LNCaP clone FGC (cell line): ENCODE measurements around the gene ROR1.

ENCODE experiments used
- DNase-seq: peaks from one replicate; pipeline ENCODE4 v3.0.0-alpha.2; 2011; ENCODE audit warnings: low read depth
- H3K4me3 ChIP-seq: 2 replicates; pipeline ENCODE4 v1.5.1; 2011; ENCODE audit warnings: mild to moderate bottlenecking, low read depth, low read length, control low read depth
- TF ChIP-seq, protein P1 (sequence below): IDR thresholded peaks from 2 replicates; pipeline ENCODE4 v1.5.1; 2012; ENCODE audit warnings: mild to moderate bottlenecking; ENCODE audit not compliant: control insufficient read depth, insufficient read depth; ENCODE audit errors: extremely low read depth

The ROR1 gene

DNA sequence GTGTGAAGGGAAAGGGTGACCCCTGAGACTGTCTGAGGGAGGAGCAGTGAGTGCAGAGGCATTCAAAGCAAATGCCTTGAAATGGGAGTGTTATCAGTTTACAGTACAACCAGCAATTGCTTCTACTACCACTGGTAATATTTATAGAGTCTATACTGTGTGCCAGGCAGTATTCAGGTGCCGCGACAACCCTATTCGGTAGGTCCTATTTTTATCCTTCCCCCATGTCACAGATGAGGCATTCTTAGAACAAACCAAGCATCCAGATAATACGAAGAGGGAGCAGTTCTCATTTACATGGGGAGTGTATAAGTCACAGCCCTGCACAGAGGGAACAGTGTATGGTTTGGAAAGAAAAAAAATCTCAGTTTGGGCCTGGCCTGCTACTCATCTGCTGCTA, 18.3 kb downstream of the ROR1 start:
- no peak overlapping the region for H3K4me3 ChIP-seq
- no peak for DNase-seq
- TF ChIP-seq, protein P1, sequence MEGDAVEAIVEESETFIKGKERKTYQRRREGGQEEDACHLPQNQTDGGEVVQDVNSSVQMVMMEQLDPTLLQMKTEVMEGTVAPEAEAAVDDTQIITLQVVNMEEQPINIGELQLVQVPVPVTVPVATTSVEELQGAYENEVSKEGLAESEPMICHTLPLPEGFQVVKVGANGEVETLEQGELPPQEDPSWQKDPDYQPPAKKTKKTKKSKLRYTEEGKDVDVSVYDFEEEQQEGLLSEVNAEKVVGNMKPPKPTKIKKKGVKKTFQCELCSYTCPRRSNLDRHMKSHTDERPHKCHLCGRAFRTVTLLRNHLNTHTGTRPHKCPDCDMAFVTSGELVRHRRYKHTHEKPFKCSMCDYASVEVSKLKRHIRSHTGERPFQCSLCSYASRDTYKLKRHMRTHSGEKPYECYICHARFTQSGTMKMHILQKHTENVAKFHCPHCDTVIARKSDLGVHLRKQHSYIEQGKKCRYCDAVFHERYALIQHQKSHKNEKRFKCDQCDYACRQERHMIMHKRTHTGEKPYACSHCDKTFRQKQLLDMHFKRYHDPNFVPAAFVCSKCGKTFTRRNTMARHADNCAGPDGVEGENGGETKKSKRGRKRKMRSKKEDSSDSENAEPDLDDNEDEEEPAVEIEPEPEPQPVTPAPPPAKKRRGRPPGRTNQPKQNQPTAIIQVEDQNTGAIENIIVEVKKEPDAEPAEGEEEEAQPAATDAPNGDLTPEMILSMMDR: no peak

DNA sequence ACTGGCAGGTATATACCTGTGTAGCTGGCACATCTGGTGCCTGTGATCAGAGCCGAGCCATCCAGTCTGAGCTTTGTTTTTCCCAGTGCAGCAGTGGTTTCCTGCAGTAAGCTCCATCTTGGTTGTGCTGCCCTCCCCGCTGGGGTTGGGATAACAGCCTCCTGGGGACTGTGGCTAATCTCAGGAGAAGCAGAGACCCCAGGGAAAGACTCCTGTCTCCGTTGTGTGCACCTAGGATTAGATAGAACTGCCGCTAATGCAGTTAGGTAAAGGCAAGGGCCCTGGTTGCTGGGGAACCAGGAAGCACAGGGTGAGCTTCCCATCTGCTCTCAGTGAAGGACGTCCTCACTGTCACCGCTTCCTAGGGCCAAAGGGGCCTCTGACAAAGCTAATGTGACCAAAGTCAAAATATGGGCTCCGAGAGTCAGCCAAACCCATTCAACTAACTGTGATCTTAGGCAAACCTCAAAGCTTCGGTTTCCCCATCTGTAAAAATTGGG, 20.0 kb downstream of the ROR1 start:
- no peak for DNase-seq
- TF ChIP-seq, protein P1: no peak
- H3K4me3 ChIP-seq: no peak overlapping the region

GRCh38 chr1:63794354-63794753, 20.5 kb downstream of the ROR1 start:
- TF ChIP-seq, protein P1: no peak
- DNase-seq: no peak
- no peak overlapping the region for H3K4me3 ChIP-seq

DNA sequence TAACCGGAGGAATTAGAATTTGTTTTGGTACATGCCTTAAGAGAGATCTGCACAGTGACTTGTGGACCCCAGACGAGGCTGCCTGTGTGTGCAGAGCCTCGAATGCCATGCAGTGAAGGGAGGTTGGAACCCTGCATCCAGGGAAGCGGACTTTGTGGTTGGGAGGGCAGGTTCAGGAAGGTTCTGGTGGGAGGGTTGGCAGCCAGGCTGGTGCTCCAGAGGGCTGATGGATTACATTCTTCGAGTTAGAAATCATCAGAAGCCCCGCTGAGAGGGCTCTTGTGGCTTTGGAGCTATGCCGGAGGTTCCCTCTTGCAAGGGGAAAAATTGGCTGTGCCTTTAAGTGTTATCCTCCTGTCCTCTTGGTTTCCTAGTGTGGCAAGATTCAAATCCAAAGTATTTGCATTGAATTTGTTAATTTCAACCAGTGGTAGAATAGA, 21.1 kb downstream of the ROR1 start:
- DNase-seq: no peak
- TF ChIP-seq, protein P1: no peak
- H3K4me3 ChIP-seq: no peak overlapping the region

- DNase-seq: no peak
- no peak overlapping the region for H3K4me3 ChIP-seq
- TF ChIP-seq, protein P1: no peak
Observed at GRCh38 chr1:63795455-63795854, 21.6 kb downstream of the ROR1 start.

- no peak for DNase-seq
- TF ChIP-seq, protein P1: no peak
Observed at GRCh38 chr1:63797056-63797726, 23.4 kb downstream of the ROR1 start.

GRCh38 chr1:63798284-63798683, 24.5 kb downstream of the ROR1 start:
- TF ChIP-seq, protein P1: no peak
- no peak for DNase-seq
- no peak overlapping the region for H3K4me3 ChIP-seq

More at GRCh38 chr1:63797056-63797726, 23.4 kb downstream of the ROR1 start:
- H3K4me3 ChIP-seq: no peak overlapping the region
